K562 (cell line): Measurements from ENCODE around the gene CHCT1.
"Not testable (repeated sequence)": the region's sequence is repeated elsewhere in the genome, so short reads cannot be mapped to it uniquely, and the experiment has no call there.

ENCODE experiments used
- ATF4 ChIP-seq: fragments of 450-650 bp; formaldehyde crosslinking; IDR thresholded peaks from 2 replicates; pipeline ENCODE4 v1.4.0; 2022; ENCODE audit warnings: mild to moderate bottlenecking, moderate library complexity
- ATF6 ChIP-seq: sonication (generic); formaldehyde crosslinking; IDR thresholded peaks from 2 replicates; pipeline ENCODE4 v1.4.0; 2020; ENCODE audit warnings: mild to moderate bottlenecking, missing genetic modification reagents
- BHLHE40 ChIP-seq: IDR thresholded peaks from 2 replicates; pipeline ENCODE4 v1.6.1; 2011; ENCODE audit warnings: low read length, improper control_type of control experiment
- CHD1 ChIP-seq: fragments of 200-600 bp; sonication (generic); IDR thresholded peaks from one replicate; pipeline ENCODE4 v1.6.1; 2012; ENCODE audit warnings: mild to moderate bottlenecking, moderate library complexity, low read length, inconsistent platforms
- EP300 ChIP-seq: IDR thresholded peaks from 2 replicates; pipeline ENCODE4 v1.6.1; 2012; ENCODE audit warnings: low read length, improper control_type of control experiment
- FOXM1 ChIP-seq, 2 experiments: fragments of 450-650 bp in 1 of 2; sonication (generic) in 1 of 2; formaldehyde crosslinking in 1 of 2; IDR thresholded peaks; 2 replicates each; pipeline versions ENCODE4 v1.6.1 to v1.9.0; 2017 to 2022; ENCODE audit warnings: low read depth in 2 of 2, mild to moderate bottlenecking in 2 of 2, missing genetic modification reagents in 1 of 2, moderate library complexity in 1 of 2
- HDAC2 ChIP-seq: fragments of 450-650 bp; IDR thresholded peaks from 2 replicates; pipeline ENCODE4 v1.6.1; 2016; ENCODE audit warnings: mild to moderate bottlenecking
- POLR2AphosphoS5 ChIP-seq: IDR thresholded peaks from 2 replicates; pipeline ENCODE4 v1.6.1; 2011; ENCODE audit warnings: mild to moderate bottlenecking, low read depth, low read length, moderate library complexity; ENCODE audit not compliant: control insufficient read depth, insufficient read depth
- TOE1 ChIP-seq, 2 experiments: fragments of 450-650 bp in 1 of 2; sonication (generic) in 1 of 2; formaldehyde crosslinking in 1 of 2; IDR thresholded peaks; 2 replicates each; pipeline versions ENCODE4 v1.7.1 to v1.8.0; 2016 to 2022; ENCODE audit warnings: borderline replicate concordance in 2 of 2, mild to moderate bottlenecking in 2 of 2, antibody characterized with exemption in 1 of 2, inconsistent platforms in 1 of 2, low read depth in 1 of 2, missing genetic modification reagents in 1 of 2, moderate library complexity in 1 of 2
- ZFX ChIP-seq: sonication (generic); formaldehyde crosslinking; IDR thresholded peaks from 2 replicates; pipeline ENCODE4 v1.8.0; 2022; ENCODE audit warnings: mild to moderate bottlenecking, missing genetic modification reagents, moderate library complexity
- ZNF830 ChIP-seq: fragments of 250-450 bp; sonication (Bioruptor Pico); IDR thresholded peaks from 2 replicates; pipeline ENCODE4 v1.5.0; 2021; ENCODE audit warnings: mild to moderate bottlenecking
- ZZZ3 ChIP-seq: fragments of 450-650 bp; IDR thresholded peaks from 2 replicates; pipeline ENCODE4 v1.6.1; 2016; ENCODE audit warnings: antibody characterized with exemption, mild to moderate bottlenecking, moderate library complexity
- TF ChIP-seq, protein P1 (sequence below), 2 experiments: fragments of 450-650 bp in 1 of 2; sonication (generic) in 1 of 2; formaldehyde crosslinking; conservative IDR thresholded peaks; 2 replicates each; pipeline versions ENCODE4 v1.4.0 to v1.8.1; 2020 to 2022; ENCODE audit warnings: mild to moderate bottlenecking in 1 of 2, missing genetic modification reagents in 1 of 2
- TF ChIP-seq, protein P2 (sequence below), 3 experiments: IDR thresholded peaks in 2 of 3; conservative IDR thresholded peaks in 1 of 3; 2 replicates each; pipeline ENCODE4 v1.5.1; 2011 to 2012; ENCODE audit warnings: low read length in 3 of 3, mild to moderate bottlenecking in 3 of 3, control low read depth in 2 of 3, improper control_type of control experiment in 1 of 3, inconsistent platforms in 1 of 3, low read depth in 1 of 3, mixed read lengths in 1 of 3, moderate library complexity in 1 of 3; ENCODE audit not compliant: insufficient read depth in 2 of 3

DNA sequence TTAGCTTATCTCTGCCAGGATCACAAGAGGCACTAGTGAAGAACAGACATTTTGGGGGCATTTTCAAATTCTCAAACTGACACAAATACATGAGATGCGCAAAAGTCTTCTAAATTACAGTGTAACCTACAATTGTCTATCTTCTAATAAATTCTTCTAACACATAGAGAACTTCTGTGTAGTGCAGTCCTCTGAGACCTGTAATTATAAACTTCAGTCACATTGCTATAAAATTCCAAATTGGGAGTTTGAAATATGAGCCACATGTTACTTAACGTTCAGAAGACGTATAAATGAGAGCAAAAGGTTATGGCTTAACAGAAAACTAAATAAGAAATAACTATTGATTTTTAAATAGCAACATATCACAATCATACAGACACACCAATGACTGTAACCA is 42.8 kb upstream of the CHCT1 start:
- TF ChIP-seq ZZZ3; ATF4 (CRISPR knock-in tag); ZFX; TOE1 (IDR thresholded peaks at IDR 0.05; ENCODE audit: borderline replicate concordance); TOE1 (CRISPR knock-in tag; IDR thresholded peaks at IDR 0.05; ENCODE audit: borderline replicate concordance, low read depth); EP300; POLR2AphosphoS5; CHD1; HDAC2; BHLHE40; FOXM1 (IDR thresholded peaks at IDR 0.05; ENCODE audit: low read depth); FOXM1 (CRISPR knock-in tag; IDR thresholded peaks at IDR 0.05; ENCODE audit: low read depth); ZNF830 (CRISPR knock-in tag); ATF6: not testable (repeated sequence)
- TF ChIP-seq, protein P1, sequence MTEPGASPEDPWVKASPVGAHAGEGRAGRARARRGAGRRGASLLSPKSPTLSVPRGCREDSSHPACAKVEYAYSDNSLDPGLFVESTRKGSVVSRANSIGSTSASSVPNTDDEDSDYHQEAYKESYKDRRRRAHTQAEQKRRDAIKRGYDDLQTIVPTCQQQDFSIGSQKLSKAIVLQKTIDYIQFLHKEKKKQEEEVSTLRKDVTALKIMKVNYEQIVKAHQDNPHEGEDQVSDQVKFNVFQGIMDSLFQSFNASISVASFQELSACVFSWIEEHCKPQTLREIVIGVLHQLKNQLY (CRISPR knock-in tag; conservative IDR thresholded peaks at IDR 0.05) = not testable (repeated sequence)
- TF ChIP-seq, protein P2, sequence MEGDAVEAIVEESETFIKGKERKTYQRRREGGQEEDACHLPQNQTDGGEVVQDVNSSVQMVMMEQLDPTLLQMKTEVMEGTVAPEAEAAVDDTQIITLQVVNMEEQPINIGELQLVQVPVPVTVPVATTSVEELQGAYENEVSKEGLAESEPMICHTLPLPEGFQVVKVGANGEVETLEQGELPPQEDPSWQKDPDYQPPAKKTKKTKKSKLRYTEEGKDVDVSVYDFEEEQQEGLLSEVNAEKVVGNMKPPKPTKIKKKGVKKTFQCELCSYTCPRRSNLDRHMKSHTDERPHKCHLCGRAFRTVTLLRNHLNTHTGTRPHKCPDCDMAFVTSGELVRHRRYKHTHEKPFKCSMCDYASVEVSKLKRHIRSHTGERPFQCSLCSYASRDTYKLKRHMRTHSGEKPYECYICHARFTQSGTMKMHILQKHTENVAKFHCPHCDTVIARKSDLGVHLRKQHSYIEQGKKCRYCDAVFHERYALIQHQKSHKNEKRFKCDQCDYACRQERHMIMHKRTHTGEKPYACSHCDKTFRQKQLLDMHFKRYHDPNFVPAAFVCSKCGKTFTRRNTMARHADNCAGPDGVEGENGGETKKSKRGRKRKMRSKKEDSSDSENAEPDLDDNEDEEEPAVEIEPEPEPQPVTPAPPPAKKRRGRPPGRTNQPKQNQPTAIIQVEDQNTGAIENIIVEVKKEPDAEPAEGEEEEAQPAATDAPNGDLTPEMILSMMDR (IDR thresholded peaks at IDR 0.05 in 2 of 3, conservative IDR thresholded peaks at IDR 0.05 in 1 of 3; ENCODE audit: insufficient read depth in 2 of 3, low read depth in 1 of 3, low read length in 3 of 3) = not testable (repeated sequence)
